ENCODE measurements around the gene SLC25A48. TPM values are rescaled to one million over a fixed set of nuclear protein-coding genes. Genes with fewer than 3 reads are reported as not detected.
A peak's percentile ranks its signal among the peaks of the same experiment; 100 is the strongest.

SLC25A48 gene
- total and polyA plus RNA-seq, 7 donors, result 1.6 to 7.2 (median 1.9) TPM; not detected in 4

DNA sequence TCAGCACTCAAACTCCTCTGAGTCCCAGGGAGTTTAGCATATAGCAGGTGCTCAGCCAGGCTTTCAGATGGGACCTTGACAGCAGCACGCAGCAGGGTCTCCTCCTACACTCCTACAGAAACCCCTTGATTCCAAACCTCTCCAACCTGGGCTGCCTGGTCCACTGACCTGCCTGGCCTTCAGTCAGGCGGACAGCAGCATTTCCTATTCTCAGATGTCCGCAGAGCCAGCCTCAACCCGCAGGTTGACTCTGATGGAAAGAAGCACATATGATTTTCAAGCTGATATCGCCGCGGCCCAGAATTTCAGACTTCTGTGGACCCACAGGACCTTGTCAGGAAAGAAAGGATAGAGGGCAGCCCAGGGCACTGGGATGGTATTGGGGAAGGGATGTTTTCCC is 5.3 kb upstream of the SLC25A48 start:
- Histone ChIP-seq H3K36me3 (no peaks in the 10 kb centered on the region), H3K27ac (no peak overlapping the region), H3K4me3 (no peak overlapping the region), H3K4me1 (peaks cover 0 to 8% (median 5%) of the 10 kb centered on the region in 4 donors), H3K27me3 (peaks cover 1 to 31% (median 4%) of the 10 kb centered on the region in 3 donors), H3K9me3 (no peaks in the 10 kb centered on the region)
- intact Hi-C loops (cut with DNase I), result no loop called here
- no peak for DNase-seq
- TF ChIP-seq POLR2AphosphoS5 (IDR thresholded peaks at IDR 0.05) (no peak), EP300 (IDR thresholded peaks at IDR 0.05) (no peak), CTCF (IDR thresholded peaks at IDR 0.05) (no peak), POLR2A (IDR thresholded peaks at IDR 0.05) (no peak)
- WGBS, 2 donors, result 80 to 92% methylated on average over 7 of the region's 7 CpGs

DNA sequence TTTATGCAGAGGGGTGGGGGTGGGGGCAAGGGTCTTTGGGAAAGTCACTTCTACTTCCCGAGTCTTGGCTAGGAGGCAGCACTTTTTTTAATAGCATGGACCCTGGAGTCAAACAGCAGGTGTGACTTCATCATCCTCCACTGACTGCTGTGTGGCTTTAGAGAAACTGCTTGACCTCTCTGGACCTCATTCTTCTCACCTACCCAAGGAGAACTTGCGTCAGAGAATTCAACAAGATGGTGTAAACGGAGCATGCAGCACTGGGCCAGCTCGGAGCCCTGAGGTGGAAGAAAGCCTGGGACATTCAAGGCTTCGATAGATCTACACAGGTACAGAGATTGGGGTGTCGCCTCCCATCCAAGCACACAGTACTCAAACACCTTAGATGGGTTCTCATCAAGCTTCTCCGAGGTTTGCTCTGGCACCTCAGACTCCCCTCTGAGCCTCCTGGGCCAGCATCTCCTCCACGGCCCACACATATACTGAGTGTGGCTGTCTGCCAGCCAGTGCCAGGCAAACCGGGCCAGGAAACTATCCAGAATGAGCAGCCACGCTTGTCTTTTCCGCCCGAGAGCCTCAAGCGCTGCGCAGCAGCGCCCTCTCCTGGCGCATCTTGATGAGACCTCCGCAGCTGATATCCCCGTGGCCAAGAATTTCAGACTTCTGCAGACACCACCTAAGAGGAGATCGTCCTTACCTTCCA is 4.6 kb upstream of the SLC25A48 start:
- WGBS, 2 donors, result 23 to 28% methylated on average over 19 of the region's 19 CpGs
- peak; percentile 87 for DNase-seq
- intact Hi-C loops (cut with DNase I), result loop anchor here (1.0 to 5.0 kb wide), 2 partner anchors 270 to 363 kb away; no protein-coding TSS in a partner anchor
- Histone ChIP-seq H3K36me3 (no peaks in the 10 kb centered on the region), H3K4me1 (peaks cover 0 to 15% (median 12%) of the 10 kb centered on the region in 4 donors), H3K4me3 (no peak overlapping the region), H3K27me3 (peaks cover 7 to 38% (median 8%) of the 10 kb centered on the region in 3 donors), H3K27ac (no peak overlapping the region), H3K9me3 (no peaks in the 10 kb centered on the region)
- no peak for TF ChIP-seq EP300 (IDR thresholded peaks at IDR 0.05)
- peak; percentile 5 to 79 (median 62) for TF ChIP-seq CTCF (IDR thresholded peaks at IDR 0.05)
- TF ChIP-seq POLR2A (IDR thresholded peaks at IDR 0.05), result no peak
- TF ChIP-seq POLR2AphosphoS5 (IDR thresholded peaks at IDR 0.05), result peak in 1 of 4 donors; percentile 48

- Histone ChIP-seq H3K4me1 (peaks cover 0 to 19% (median 15%) of the 10 kb centered on the region in 4 donors), H3K9me3 (no peaks in the 10 kb centered on the region), H3K27ac (no peak overlapping the region), H3K36me3 (no peaks in the 10 kb centered on the region), H3K27me3 (peaks cover 10 to 43% (median 12%) of the 10 kb centered on the region in 3 donors), H3K4me3 (no peak overlapping the region)
- WGBS, 2 donors, result 68 to 70% methylated on average over 3 of the region's 3 CpGs
- DNase-seq, result no peak
- intact Hi-C loops (cut with DNase I), result loop anchor here (1.0 to 5.0 kb wide), 2 partner anchors 270 to 363 kb away; no protein-coding TSS in a partner anchor
- TF ChIP-seq EP300 (IDR thresholded peaks at IDR 0.05) (no peak), CTCF (IDR thresholded peaks at IDR 0.05) (peak in 1 of 4 experiments; percentile 2)
Measured at GRCh38 chr5:135830384-135830700, 4.1 kb upstream of the SLC25A48 start.

- intact Hi-C loops (cut with DNase I), result loop anchor here (1.0 to 5.0 kb wide), 2 partner anchors 271 to 364 kb away; no protein-coding TSS in a partner anchor
- H3K27me3 ChIP-seq, result peaks cover 10 to 47% (median 12%) of the 10 kb centered on the region in 3 donors
- WGBS, 2 donors, result 76 to 77% methylated on average over 4 of the region's 4 CpGs
Measured at GRCh38 chr5:135830876-135831275, 3.6 kb upstream of the SLC25A48 start.

More at GRCh38 chr5:135830876-135831275, 3.6 kb upstream of the SLC25A48 start:
- Histone ChIP-seq H3K36me3 (no peaks in the 10 kb centered on the region), H3K4me1 (peaks cover 0 to 19% (median 15%) of the 10 kb centered on the region in 4 donors), H3K4me3 (no peak overlapping the region), H3K27ac (no peak overlapping the region), H3K9me3 (no peaks in the 10 kb centered on the region)
- no peak for TF ChIP-seq CTCF (IDR thresholded peaks at IDR 0.05)
- no peak for TF ChIP-seq POLR2A (IDR thresholded peaks at IDR 0.05)
- no peak for TF ChIP-seq POLR2AphosphoS5 (IDR thresholded peaks at IDR 0.05)
- TF ChIP-seq EP300 (IDR thresholded peaks at IDR 0.05), result no peak
- DNase-seq, result no peak
